SHP77 (cell line): ENCODE results near the gene PVR.
A peak's percentile ranks its signal among the peaks of the same experiment; 100 is the strongest.
"Not testable (repeated sequence)": the region's sequence is repeated elsewhere in the genome, so short reads cannot be mapped to it uniquely, and the experiment has no call there.

ENCODE experiments used
- DNase-seq, 2 experiments: peaks; one replicate each; lab custom pipeline; 2025; lab: John Stamatoyannopoulos, UW

Gene PVR

GRCh38 chr19:44673510-44673909, 29.8 kb downstream of the PVR start:
- DNase-seq: no peak

- no peak for DNase-seq
These were observed 31.8 kb downstream of the PVR start for GRCh38 chr19:44675521-44675920.

- DNase-seq: no peak
These were observed 33.5 kb downstream of the PVR start for GRCh38 chr19:44677019-44677811.

- DNase-seq: no peak
These were observed 36.8 kb downstream of the PVR start for GRCh38 chr19:44680536-44680935.

GRCh38 chr19:44681992-44682790, 38.5 kb downstream of the PVR start:
- no peak for DNase-seq

- DNase-seq: no peak
These were observed 39.1 kb downstream of the PVR start for GRCh38 chr19:44682807-44683206.

GRCh38 chr19:44683434-44684210, 39.9 kb downstream of the PVR start:
- DNase-seq: no peak

- not testable (repeated sequence) for DNase-seq
These were observed 40.7 kb downstream of the PVR start for GRCh38 chr19:44684396-44684795.

- DNase-seq: no peak
These were observed 41.5 kb downstream of the PVR start for GRCh38 chr19:44684892-44685863.

GRCh38 chr19:44685877-44686276, 42.2 kb downstream of the PVR start:
- no peak for DNase-seq

GRCh38 chr19:44686896-44687295, 43.2 kb downstream of the PVR start:
- no peak for DNase-seq

- DNase-seq: no peak
These were observed 44.2 kb downstream of the PVR start for GRCh38 chr19:44687888-44688287.

GRCh38 chr19:44689290-44690130, 45.8 kb downstream of the PVR start:
- DNase-seq: peak; percentile 46 to 69

GRCh38 chr19:44690131-44690440, 46.4 kb downstream of the PVR start:
- no peak for DNase-seq

GRCh38 chr19:44692379-44692721, 48.6 kb downstream of the PVR start:
- no peak for DNase-seq

- peak in 1 of 2 experiments; percentile 20 for DNase-seq
These were observed 50.5 kb downstream of the PVR start for GRCh38 chr19:44694184-44694579.

- DNase-seq: peak; percentile 85 to 89
These were observed 53.4 kb downstream of the PVR start for GRCh38 chr19:44696939-44697669.

GRCh38 chr19:44697670-44698034, 53.9 kb downstream of the PVR start:
- DNase-seq: no peak

- no peak for DNase-seq
These were observed 54.9 kb downstream of the PVR start, which contains the start of gene CEACAM16 for GRCh38 chr19:44698492-44699201. TSS of gene CEACAM16 (plus strand) at chr19:44699151. CDS start at chr19:44701457, 2,306 bp downstream.
